AG08396 (cell line): Measurements from ENCODE around the gene RNF6.

Source experiments
- DNase-seq: peaks from one replicate; pipeline ENCODE4 v3.0.0; 2012; ENCODE audit warnings: low spot score, mixed read lengths

Gene RNF6

DNA sequence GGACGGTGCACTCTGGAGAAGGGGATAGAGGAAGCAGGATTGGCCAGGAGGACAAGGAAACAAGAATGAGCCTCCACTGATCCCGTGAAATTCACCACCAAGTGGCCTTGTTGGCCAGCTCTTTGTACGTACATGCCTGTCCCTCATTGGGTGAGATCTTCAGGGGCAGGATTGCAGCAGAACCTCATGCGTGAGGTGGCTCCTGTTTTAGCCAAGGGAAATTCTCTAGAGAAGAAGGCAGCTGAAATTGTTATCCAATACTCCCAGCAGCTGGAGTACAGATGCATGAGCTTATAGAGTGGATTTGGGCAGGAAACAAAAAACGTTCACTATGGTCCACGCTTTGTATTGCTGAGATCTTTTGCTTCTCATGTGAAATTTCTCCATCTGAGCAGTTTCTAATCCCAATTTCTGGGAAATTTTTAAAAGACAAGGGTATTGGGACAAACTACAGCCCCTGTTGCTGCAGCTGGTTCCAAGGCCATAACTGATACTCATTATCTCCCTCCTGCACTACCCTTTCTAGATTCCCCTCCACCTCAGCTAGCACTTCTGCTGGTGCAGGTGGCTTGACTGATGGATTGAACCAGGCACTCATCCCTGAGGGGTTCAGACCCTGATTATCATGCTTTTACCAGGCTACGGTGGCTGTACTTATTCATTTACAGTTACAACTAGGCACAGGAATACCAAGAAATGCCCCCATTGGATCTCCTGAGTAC lies 3.9 kb upstream of the RNF6 start:
- DNase-seq = no peak

DNA sequence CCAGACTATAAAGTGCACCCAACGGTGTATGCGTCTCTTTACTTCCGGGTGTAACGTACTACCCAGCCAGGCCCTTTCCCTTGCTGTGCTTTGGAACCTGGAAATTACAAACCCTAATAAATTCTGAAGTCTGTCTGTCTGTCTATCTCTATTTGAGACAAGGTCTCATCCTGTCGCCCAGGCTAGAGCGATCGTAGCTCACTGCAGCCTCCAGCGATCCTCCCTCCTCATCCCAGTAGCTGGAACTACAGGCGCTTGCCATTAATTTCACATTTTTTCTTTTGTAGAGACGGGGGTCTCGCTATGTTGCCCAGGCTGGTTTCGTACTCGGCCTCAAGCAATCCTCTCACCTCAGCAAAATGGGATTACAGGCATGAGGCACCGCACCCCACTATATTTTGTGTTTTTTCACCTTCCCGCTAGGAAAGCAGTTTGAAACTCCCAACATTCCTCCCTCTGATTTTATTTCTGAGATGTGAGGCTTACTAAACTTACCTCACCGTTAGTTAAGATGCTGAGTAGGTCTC lies 469 bp upstream of the RNF6 start:
- DNase-seq = no peak

GRCh38 chr13:26221399-26221720 lies 754 bp downstream of the RNF6 start:
- no peak for DNase-seq

- DNase-seq = peak; percentile 38
These were observed 1.5 kb downstream of the RNF6 start for GRCh38 chr13:26220575-26220974.

DNA sequence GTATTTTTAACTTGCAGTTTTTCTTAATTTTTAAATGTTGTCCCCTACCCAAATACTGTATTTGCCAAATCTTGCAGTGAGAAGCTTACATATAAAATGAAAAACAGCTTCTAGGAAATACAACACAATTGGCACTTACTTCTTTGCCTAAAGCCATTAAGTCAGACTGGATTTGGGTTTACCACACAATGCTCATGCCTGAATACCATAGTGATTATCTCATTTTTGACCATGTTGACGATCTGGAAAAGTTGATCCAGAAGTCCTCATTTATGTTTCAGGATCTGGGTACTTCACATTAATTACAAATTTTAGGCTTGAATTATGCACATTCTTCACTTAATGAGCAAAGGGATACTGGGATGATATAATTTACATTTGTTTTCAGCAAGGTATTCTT lies 2.4 kb downstream of the RNF6 start:
- DNase-seq = no peak

GRCh38 chr13:26216042-26216441 lies 6.1 kb downstream of the RNF6 start:
- no peak for DNase-seq

GRCh38 chr13:26213982-26214381 lies 8.1 kb downstream of the RNF6 start:
- no peak for DNase-seq

GRCh38 chr13:26213345-26213744 lies 8.8 kb downstream of the RNF6 start:
- no peak for DNase-seq

- DNase-seq = no peak
These were observed 13.8 kb downstream of the RNF6 start for GRCh38 chr13:26208287-26208686.

- DNase-seq = no peak
These were observed 19.6 kb downstream of the RNF6 start for GRCh38 chr13:26202365-26202972.

DNA sequence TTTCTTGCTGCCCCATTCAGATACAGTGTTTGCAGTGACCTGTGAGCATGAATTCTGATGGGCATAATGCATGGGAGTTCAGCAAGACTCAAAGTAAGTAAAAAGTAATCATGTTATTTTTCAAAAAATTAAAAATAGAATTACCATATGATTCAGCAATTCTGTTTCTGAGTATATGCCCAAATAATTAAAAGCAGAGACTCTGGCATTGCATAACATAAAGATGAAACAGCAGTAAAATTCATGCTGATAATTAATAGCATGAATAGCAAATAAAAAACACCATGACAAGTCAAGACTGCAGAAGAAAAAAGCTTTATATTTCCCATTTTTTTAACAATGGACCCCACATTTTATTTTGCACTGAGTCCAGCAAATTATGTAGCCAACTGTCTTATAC lies 21.3 kb downstream of the RNF6 start:
- DNase-seq = no peak

- DNase-seq = no peak
These were observed 24.0 kb downstream of the RNF6 start for GRCh38 chr13:26198116-26198515.

DNA sequence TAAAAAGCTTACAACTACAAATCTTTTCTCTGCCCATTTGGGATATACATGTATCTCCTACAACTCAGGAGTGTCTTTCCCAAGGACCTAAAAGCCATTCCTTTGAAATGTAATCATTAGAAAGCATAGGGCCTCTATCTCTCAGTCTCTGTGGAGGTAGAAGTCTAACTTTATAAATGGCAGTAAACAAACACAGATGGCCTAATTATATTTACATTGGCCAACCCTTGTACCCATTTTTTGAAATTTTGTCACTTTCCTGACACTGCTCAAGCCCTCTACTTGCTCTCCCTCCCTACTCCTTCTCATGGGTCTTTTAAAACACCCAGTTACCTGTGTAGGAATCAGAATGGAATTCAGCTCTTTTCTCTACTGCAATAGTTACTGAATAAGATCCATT lies 24.8 kb downstream of the RNF6 start:
- no peak for DNase-seq

DNA sequence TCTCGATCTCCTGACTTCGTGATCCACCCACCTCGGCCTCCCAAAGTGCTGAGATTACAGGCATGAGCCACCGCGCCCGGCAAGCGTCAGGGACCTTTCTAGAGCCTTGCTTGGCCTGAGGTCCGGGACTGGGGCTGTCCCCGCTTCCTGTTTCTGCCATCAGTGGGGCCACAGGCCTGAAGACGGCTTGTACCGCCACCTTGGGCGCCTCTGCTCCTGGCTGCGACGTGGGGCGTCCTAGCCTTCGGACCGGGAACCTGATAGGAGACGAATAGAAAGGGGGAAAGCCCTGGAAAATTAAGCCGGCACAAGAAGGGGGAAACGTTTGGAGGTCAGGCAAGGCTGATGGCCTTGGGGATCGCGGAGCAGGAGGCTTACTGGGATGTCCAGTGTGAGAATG lies 35.1 kb downstream of the RNF6 start:
- no peak for DNase-seq

DNA sequence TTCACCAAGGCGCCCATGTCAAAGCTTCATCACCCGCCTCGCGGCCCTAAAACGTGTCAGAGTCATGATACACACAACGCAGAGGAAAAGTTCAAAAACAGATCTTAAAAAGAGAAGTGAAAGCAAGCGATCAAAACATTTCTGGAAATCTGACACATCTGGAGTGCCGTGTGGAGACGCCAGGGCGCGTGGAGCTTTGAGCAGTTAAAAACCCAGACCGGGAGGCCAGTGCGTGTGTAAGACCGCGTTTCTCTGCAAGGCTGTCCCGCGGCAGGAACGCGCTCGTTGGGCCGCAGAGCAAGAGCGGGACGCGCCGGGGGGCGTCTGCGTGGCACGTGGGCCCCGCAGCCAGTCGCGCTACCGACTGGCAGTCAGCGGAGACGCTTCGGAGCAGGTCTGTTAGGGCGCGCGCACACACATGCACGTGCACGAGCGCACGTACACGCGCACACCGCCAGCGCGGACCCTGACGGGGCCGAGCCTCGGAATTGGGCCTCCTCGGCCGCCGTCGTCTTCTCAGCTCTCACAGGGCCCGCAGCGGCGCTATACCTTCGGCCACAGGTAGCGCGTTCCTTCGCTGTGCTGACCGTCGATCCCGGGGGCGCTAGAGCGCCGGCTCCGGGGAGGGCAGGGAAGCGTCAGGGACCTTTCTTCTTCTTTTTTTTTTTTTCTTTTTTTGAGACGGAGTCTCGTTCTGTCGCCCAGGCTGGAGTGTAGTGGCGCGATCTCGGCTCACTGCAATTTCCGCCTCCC lies 35.8 kb downstream of the RNF6 start:
- DNase-seq = peak; percentile 84

GRCh38 chr13:26185720-26186117 lies 36.4 kb downstream of the RNF6 start:
- no peak for DNase-seq

GRCh38 chr13:26184791-26185250 lies 37.3 kb downstream of the RNF6 start:
- peak; percentile 64 for DNase-seq

DNA sequence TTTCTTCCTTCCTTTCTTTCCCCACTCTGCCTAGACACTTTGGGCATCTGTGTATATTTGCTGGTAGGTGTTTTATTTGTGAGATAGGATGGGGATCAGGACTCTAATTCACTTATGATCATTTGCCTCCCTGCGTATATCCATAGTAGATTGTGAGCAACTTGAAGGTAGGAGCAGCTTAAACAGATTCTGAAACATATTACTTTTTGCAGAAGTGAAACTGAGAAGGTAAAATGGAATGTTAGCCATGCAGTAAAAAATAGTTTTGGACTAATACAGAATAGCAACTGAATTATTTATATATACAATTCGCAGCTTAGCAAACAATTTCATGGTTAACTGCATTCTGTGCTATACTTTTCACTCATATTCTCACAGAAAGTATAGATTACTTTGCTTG lies 38.7 kb downstream of the RNF6 start:
- DNase-seq = no peak

GRCh38 chr13:26179344-26179743 lies 42.8 kb downstream of the RNF6 start:
- DNase-seq = no peak

- no peak for DNase-seq
These were observed 53.3 kb downstream of the RNF6 start for GRCh38 chr13:26168835-26169234.

GRCh38 chr13:26168237-26168814 lies 53.8 kb downstream of the RNF6 start:
- no peak for DNase-seq

DNA sequence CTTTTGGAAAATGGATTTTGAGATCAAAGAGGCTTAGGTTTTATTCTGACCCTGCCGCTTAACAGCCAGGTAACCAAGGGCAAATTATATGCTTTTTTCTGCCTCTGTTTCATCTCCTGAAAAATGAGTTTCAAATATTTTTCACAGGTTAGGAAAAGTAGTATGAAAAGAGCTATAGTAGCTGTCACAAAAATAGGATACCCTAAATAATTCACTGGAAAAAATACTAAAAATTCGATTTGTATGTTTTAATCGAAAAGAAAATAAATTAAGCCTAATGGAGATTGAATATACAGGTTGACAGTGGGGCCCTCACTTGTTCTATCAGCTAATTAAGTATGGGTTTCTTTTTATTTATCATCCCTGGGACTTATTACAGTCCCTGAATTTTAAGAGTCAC lies 58.3 kb downstream of the RNF6 start:
- no peak for DNase-seq
